Stimulated activated CD8-positive, alpha-beta memory T cell treated with anti-CD3 and anti-CD28 coated beads, Interleukin-4, amount 100 ng/mL, for 4 hours (primary cell): ENCODE measurements around the gene SMIM7.

ENCODE experiments used
- DNase-seq, 2 donors: peaks; one replicate each; pipeline ENCODE4 v3.0.0-alpha.2; 2020; ENCODE audit warnings: low read depth in 2 of 2, low spot score in 1 of 2

SMIM7 gene

GRCh38 chr19:16596399-16596798 lies 63.5 kb downstream of the SMIM7 start:
- DNase-seq = no peak
